ENCODE measurements around the gene TSR1. TPM values are rescaled to one million over a fixed set of nuclear protein-coding genes. Genes with fewer than 3 reads are reported as not detected.

TSR1 gene
- total RNA-seq, 1 experiment from 2014 or later, result 70.3 TPM

DNA sequence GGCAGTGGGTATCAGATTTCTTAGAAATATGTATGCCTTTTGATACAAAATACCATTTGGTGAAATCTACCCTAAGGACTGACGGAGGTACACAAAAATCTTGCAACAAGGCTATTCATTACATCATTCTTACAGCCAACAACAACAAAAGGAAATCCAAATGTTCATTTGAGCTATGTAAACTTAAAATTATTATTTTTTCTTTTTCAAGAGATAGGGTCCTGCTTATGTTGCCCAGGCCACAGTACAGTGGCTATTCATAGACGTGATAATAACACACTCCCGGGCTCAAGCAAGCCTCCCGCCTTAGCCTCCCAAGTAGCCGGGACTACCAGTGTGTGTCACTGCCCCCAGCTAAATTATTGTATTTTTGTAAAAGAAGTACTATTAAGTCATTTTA lies 23.5 kb downstream of the TSR1 start:
- TF ChIP-seq EZH2 (IDR thresholded peaks at IDR 0.05; ENCODE audit: low read length, unreplicated experiment) (no peak), EZH2phosphoT487 (IDR thresholded peaks at IDR 0.05; ENCODE audit: borderline replicate concordance, low read length) (no peak)
- TF ChIP-seq, protein P1, sequence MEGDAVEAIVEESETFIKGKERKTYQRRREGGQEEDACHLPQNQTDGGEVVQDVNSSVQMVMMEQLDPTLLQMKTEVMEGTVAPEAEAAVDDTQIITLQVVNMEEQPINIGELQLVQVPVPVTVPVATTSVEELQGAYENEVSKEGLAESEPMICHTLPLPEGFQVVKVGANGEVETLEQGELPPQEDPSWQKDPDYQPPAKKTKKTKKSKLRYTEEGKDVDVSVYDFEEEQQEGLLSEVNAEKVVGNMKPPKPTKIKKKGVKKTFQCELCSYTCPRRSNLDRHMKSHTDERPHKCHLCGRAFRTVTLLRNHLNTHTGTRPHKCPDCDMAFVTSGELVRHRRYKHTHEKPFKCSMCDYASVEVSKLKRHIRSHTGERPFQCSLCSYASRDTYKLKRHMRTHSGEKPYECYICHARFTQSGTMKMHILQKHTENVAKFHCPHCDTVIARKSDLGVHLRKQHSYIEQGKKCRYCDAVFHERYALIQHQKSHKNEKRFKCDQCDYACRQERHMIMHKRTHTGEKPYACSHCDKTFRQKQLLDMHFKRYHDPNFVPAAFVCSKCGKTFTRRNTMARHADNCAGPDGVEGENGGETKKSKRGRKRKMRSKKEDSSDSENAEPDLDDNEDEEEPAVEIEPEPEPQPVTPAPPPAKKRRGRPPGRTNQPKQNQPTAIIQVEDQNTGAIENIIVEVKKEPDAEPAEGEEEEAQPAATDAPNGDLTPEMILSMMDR (conservative IDR thresholded peaks at IDR 0.05; ENCODE audit: low read depth, low read length), result no peak
- DNase-seq (no peak), ATAC-seq (no peak)
- Histone ChIP-seq H4K20me1 (ENCODE audit: low read length) (no peaks in the 10 kb centered on the region), H3K27ac (ENCODE audit: low read length) (no peak overlapping the region), H3K4me2 (ENCODE audit: low read length) (no peak overlapping the region), H3K9me3 (ENCODE audit: low read length) (no peaks in the 10 kb centered on the region), H3K36me3 (ENCODE audit: low read depth, low read length) (no peaks in the 10 kb centered on the region), H3K9me2 (replicated peaks; ENCODE audit: low read length) (no peaks in the 10 kb centered on the region), H3K4me1 (ENCODE audit: insufficient read depth, low read length) (no peaks in the 10 kb centered on the region), H3K9ac (ENCODE audit: low read length) (no peak overlapping the region), H3K79me2 (ENCODE audit: low read length) (no peaks in the 10 kb centered on the region), H3K4me3 (ENCODE audit: low read length) (no peak overlapping the region), H3F3A (ENCODE audit: low read length, unreplicated experiment) (no peaks in the 10 kb centered on the region), H2AFZ (ENCODE audit: low read length) (no peak overlapping the region), H3K27me3 (ENCODE audit: low read length) (no peaks in the 10 kb centered on the region)
- ChIA-PET CTCF (no interaction called here), POLR2A (ENCODE audit: unreplicated experiment) (no interaction called here)
- intact Hi-C loops (cut with micrococcal nuclease), result no loop called here
- no TSS peak for BruUV-seq (replicated peaks)

DNA sequence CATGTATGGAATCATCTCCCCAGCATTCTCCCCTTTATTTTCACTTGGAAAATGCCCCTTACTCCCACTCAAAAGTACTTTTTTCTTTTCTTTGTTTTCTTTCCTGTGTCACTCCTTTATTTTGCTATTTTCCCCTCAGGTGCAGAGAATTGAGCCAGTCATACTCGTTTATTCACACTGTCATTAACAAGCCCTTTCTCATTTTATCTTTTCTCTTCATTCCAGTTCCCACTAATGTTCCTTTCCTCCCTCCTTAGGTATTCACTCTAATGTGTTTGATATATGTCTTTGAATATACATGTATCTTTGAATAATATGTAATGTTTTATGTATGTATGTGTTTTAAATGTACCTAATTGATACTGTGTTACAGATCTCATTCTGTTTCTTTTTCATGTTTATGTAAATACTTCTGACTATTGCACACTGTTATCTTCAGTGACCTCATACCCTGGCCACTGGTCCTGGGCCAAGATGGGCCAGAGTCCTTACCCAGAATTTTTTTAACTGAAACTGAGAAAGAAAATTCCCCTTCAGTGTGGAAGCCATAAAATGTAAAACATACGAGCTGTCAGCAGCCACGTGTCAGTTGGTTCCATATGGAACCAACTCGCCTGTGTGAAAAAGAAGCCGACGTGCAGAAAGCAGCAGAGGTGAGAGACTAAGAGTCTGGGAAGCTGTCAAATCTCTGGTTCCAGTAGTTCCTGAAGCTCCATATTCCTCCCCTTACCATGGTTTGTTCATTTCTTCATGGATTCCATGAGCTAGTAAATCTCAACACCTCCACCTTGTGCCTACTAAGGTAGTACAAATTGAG lies 26.7 kb downstream of the TSR1 start:
- ATAC-seq, result no peak
- H3K79me2 ChIP-seq (ENCODE audit: low read length), result 0 out of 2 replicates have a peak, but pooled peaks cover 4% of the 10 kb centered on the region
- BruUV-seq (replicated peaks), result no TSS peak
- H3K9me2 ChIP-seq (replicated peaks; ENCODE audit: low read length), result no peaks in the 10 kb centered on the region
- no peak overlapping the region for H2AFZ ChIP-seq (ENCODE audit: low read length)
- POLR2A ChIA-PET (ENCODE audit: unreplicated experiment), result no interaction called here
- no peaks in the 10 kb centered on the region for H3K36me3 ChIP-seq (ENCODE audit: low read depth, low read length)
- no peaks in the 10 kb centered on the region for H3K4me1 ChIP-seq (ENCODE audit: insufficient read depth, low read length)
- CTCF ChIA-PET, result no interaction called here
- intact Hi-C loops (cut with micrococcal nuclease), result no loop called here
- H3F3A ChIP-seq (ENCODE audit: low read length, unreplicated experiment), result no peaks in the 10 kb centered on the region
- H3K27ac ChIP-seq (ENCODE audit: low read length), result no peak overlapping the region
- no peaks in the 10 kb centered on the region for H4K20me1 ChIP-seq (ENCODE audit: low read length)
- no peak overlapping the region for H3K9ac ChIP-seq (ENCODE audit: low read length)
- no peak overlapping the region for H3K4me2 ChIP-seq (ENCODE audit: low read length)
- no peak overlapping the region for H3K4me3 ChIP-seq (ENCODE audit: low read length)
- DNase-seq, result no peak
- no peaks in the 10 kb centered on the region for H3K27me3 ChIP-seq (ENCODE audit: low read length)
- no peaks in the 10 kb centered on the region for H3K9me3 ChIP-seq (ENCODE audit: low read length)
- TF ChIP-seq, protein P1 (conservative IDR thresholded peaks at IDR 0.05; ENCODE audit: low read depth, low read length), result no peak
- TF ChIP-seq EZH2 (IDR thresholded peaks at IDR 0.05; ENCODE audit: low read length, unreplicated experiment), result no peak
- TF ChIP-seq EZH2phosphoT487 (IDR thresholded peaks at IDR 0.05; ENCODE audit: borderline replicate concordance, low read length), result no peak

DNA sequence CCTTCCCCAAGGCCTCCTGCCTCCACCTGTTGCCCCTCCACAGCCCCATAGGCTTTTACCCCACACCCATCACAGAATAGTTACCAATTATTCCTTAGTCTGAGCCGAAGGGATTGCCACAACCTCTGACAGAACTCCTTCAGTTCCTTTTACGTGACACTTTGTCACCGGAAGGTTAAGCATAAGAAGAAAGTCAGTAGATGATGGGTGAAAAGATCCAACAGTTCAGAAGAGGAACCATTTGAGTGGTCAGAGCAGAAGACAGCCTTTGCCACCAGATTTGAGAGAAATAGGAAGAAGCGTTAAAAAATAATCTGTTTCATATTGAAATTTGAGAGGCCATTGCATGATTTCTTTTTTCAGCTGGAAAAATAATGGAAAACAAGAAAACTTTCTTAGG lies 31.3 kb downstream of the TSR1 start:
- Histone ChIP-seq H3K9me2 (replicated peaks; ENCODE audit: low read length) (no peaks in the 10 kb centered on the region), H3K9me3 (ENCODE audit: low read length) (no peaks in the 10 kb centered on the region), H3K36me3 (ENCODE audit: low read depth, low read length) (no peaks in the 10 kb centered on the region), H3K4me1 (ENCODE audit: insufficient read depth, low read length) (0 out of 2 replicates have a peak, but pooled peaks cover 3% of the 10 kb centered on the region), H3F3A (ENCODE audit: low read length, unreplicated experiment) (no peaks in the 10 kb centered on the region), H3K9ac (ENCODE audit: low read length) (no peak overlapping the region), H3K4me2 (ENCODE audit: low read length) (no peak overlapping the region), H3K27me3 (ENCODE audit: low read length) (no peaks in the 10 kb centered on the region), H3K27ac (ENCODE audit: low read length) (no peak overlapping the region), H3K4me3 (ENCODE audit: low read length) (no peak overlapping the region), H2AFZ (ENCODE audit: low read length) (no peak overlapping the region), H3K79me2 (ENCODE audit: low read length) (peaks cover 39% of the 10 kb centered on the region), H4K20me1 (ENCODE audit: low read length) (no peaks in the 10 kb centered on the region)
- DNase-seq (no peak), ATAC-seq (no peak)
- TSS peak; percentile 75 for BruUV-seq (replicated peaks)
- ChIA-PET POLR2A (ENCODE audit: unreplicated experiment) (no interaction called here), CTCF (no interaction called here)
- intact Hi-C loops (cut with micrococcal nuclease), result no loop called here
- TF ChIP-seq EZH2 (IDR thresholded peaks at IDR 0.05; ENCODE audit: low read length, unreplicated experiment), result no peak
- TF ChIP-seq EZH2phosphoT487 (IDR thresholded peaks at IDR 0.05; ENCODE audit: borderline replicate concordance, low read length), result no peak
- TF ChIP-seq, protein P1 (conservative IDR thresholded peaks at IDR 0.05; ENCODE audit: low read depth, low read length), result no peak

Data from PC-3 (cell line).